H1 (cell line): ENCODE measurements around the gene CPED1. TPM values are rescaled to one million over a fixed set of nuclear protein-coding genes. Genes with fewer than 3 reads are reported as not detected.

Experiments
- CTCF ChIA-PET: fragments of 300-600 bp; sonication (Branson Sonifier 250); formaldehyde crosslinking; loops from one replicate; lab custom pipeline; 2021; ENCODE audit not compliant: partially characterized antibody; lab: Charles Lee
- POLR2A ChIA-PET: fragments of 300-600 bp; sonication (Branson Sonifier 250); formaldehyde crosslinking; loops from one replicate; lab custom pipeline; 2021; ENCODE audit warnings: inconsistent platforms; ENCODE audit not compliant: partially characterized antibody; lab: Charles Lee
- DNase-seq, 2 experiments: peaks; one replicate each; pipeline versions ENCODE4 v3.0.0 to v3.0.0-alpha.2; 2010 to 2022; ENCODE audit warnings: low spot score in 2 of 2, low read depth in 1 of 2, mixed read lengths in 1 of 2
- FAIRE-seq: peaks from 2 replicates; lab custom pipeline; 2011; peaks lifted over from hg19 to GRCh38; lab: Jason Lieb, UNC
- H2AFZ ChIP-seq: 2 replicates; pipeline ENCODE4 v1.8.1; 2012; ENCODE audit warnings: low read length, inconsistent platforms
- H2AK5ac ChIP-seq: 2 replicates; pipeline ENCODE4 v1.6.1; 2013; ENCODE audit warnings: low read depth, low read length
- H2BK120ac ChIP-seq: replicated peaks from 2 replicates; pipeline ENCODE3; 2013; ENCODE audit warnings: low read depth, low read length, inconsistent platforms
- H2BK12ac ChIP-seq: 2 replicates; pipeline ENCODE4 v1.6.1; 2013; ENCODE audit warnings: low read depth, low read length
- H2BK15ac ChIP-seq: 2 replicates; pipeline ENCODE4 v1.6.1; 2013; ENCODE audit warnings: low read length
- H2BK20ac ChIP-seq: 2 replicates; pipeline ENCODE4 v1.6.1; 2013; ENCODE audit warnings: low read length
- H2BK5ac ChIP-seq: 2 replicates; pipeline ENCODE4 v1.6.1; 2013; ENCODE audit warnings: low read depth, low read length
- H3K14ac ChIP-seq: 2 replicates; pipeline ENCODE4 v1.6.1; 2013; ENCODE audit warnings: inconsistent platforms; ENCODE audit not compliant: insufficient read length
- H3K18ac ChIP-seq: 2 replicates; pipeline ENCODE4 v1.6.1; 2013; ENCODE audit warnings: low read length; ENCODE audit errors: extremely low read depth
- H3K23ac ChIP-seq: 2 replicates; pipeline ENCODE4 v1.6.1; 2013; ENCODE audit warnings: inconsistent platforms; ENCODE audit not compliant: insufficient read length
- H3K23me2 ChIP-seq: 2 replicates; pipeline ENCODE4 v1.6.1; 2013; ENCODE audit warnings: low read depth, low read length
- H3K27ac ChIP-seq: 2 replicates; pipeline ENCODE4 v1.6.1; 2011; ENCODE audit warnings: low read depth, low read length, inconsistent platforms
- H3K27me3 ChIP-seq, 4 experiments: replicated peaks in 1 of 4; 1 replicate in 1 of 4; 2 replicates in 3 of 4; pipeline versions ENCODE4 v1.6.1 to v1.8.1; 2011 to 2013; ENCODE audit warnings: low read length in 3 of 4, mild to moderate bottlenecking in 3 of 4, inconsistent platforms in 2 of 4, mixed read lengths in 2 of 4, moderate library complexity in 1 of 4; ENCODE audit not compliant: control insufficient read depth in 3 of 4, insufficient read depth in 3 of 4; ENCODE audit errors: extremely low read depth in 1 of 4
- H3K36me3 ChIP-seq, 4 experiments: 2 replicates each; pipeline versions ENCODE4 v1.6.1 to v1.8.1; 2011 to 2013; ENCODE audit warnings: mild to moderate bottlenecking in 4 of 4, low read length in 3 of 4, moderate library complexity in 2 of 4, control low read depth in 1 of 4, inconsistent platforms in 1 of 4; ENCODE audit not compliant: insufficient read depth in 4 of 4, control insufficient read depth in 2 of 4
- H3K4ac ChIP-seq: replicated peaks from 2 replicates; pipeline ENCODE3; 2013; ENCODE audit warnings: low read length, low read depth, mixed read lengths, inconsistent platforms; ENCODE audit not compliant: insufficient read length
- H3K4me1 ChIP-seq, 4 experiments: replicated peaks in 1 of 4; 1 replicate in 1 of 4; 2 replicates in 3 of 4; pipeline versions ENCODE4 v1.6.1 to v1.8.1; 2011 to 2013; ENCODE audit warnings: low read length in 3 of 4, inconsistent platforms in 2 of 4, mixed read lengths in 1 of 4; ENCODE audit not compliant: insufficient read depth in 4 of 4, control insufficient read depth in 3 of 4
- H3K4me2 ChIP-seq, 2 experiments: 2 replicates each; pipeline versions ENCODE4 v1.6.1 to v1.8.1; 2011 to 2013; ENCODE audit warnings: low read depth in 2 of 2, low read length in 2 of 2, control low read depth in 1 of 2, inconsistent platforms in 1 of 2, mild to moderate bottlenecking in 1 of 2; ENCODE audit not compliant: insufficient read depth in 1 of 2
- H3K4me3 ChIP-seq, 4 experiments: fragments of 200-600, 300-600 bp in 1 of 4; sonication (generic), shearing (Covaris generic), sonication (Bioruptor Twin) in 1 of 4; 2 replicates each; pipeline versions ENCODE4 v1.5.1 to v1.8.1; 2011 to 2016; ENCODE audit warnings: low read length in 4 of 4, low read depth in 3 of 4, control low read depth in 2 of 4, inconsistent platforms in 2 of 4, mild to moderate bottlenecking in 2 of 4, mixed read lengths in 1 of 4, moderate library complexity in 1 of 4; ENCODE audit not compliant: insufficient read depth in 2 of 4; ENCODE audit errors: extremely low read depth in 1 of 4
- H3K56ac ChIP-seq: replicated peaks from 2 replicates; pipeline ENCODE3; 2013; ENCODE audit warnings: low read depth, mild to moderate bottlenecking, mixed read lengths, low read length, inconsistent platforms; ENCODE audit not compliant: insufficient read length
- H3K79me1 ChIP-seq: 2 replicates; pipeline ENCODE4 v1.6.1; 2013; ENCODE audit warnings: low read depth, low read length, control low read depth
- H3K79me2 ChIP-seq, 2 experiments: 2 replicates each; pipeline versions ENCODE4 v1.6.1 to v1.8.1; 2012 to 2013; ENCODE audit warnings: low read length in 2 of 2, mild to moderate bottlenecking in 2 of 2, inconsistent platforms in 1 of 2; ENCODE audit not compliant: insufficient read depth in 2 of 2, control insufficient read depth in 1 of 2
- H3K9ac ChIP-seq, 4 experiments: replicated peaks in 1 of 4; 1 replicate in 1 of 4; 2 replicates in 3 of 4; pipeline versions ENCODE4 v1.6.1 to v1.8.1; 2011 to 2013; ENCODE audit warnings: low read depth in 3 of 4, low read length in 3 of 4, control low read depth in 2 of 4, mild to moderate bottlenecking in 2 of 4, moderate library complexity in 2 of 4, inconsistent platforms in 1 of 4; ENCODE audit errors: extremely low read depth in 1 of 4
- H3K9me3 ChIP-seq, 2 experiments: 2 replicates each; pipeline versions ENCODE4 v1.6.1 to v1.8.1; 2012 to 2013; ENCODE audit warnings: mild to moderate bottlenecking in 2 of 2, moderate library complexity in 2 of 2, control low read depth in 1 of 2, inconsistent platforms in 1 of 2, low read depth in 1 of 2, low read length in 1 of 2, mixed read lengths in 1 of 2; ENCODE audit not compliant: insufficient read depth in 2 of 2
- H4K20me1 ChIP-seq, 2 experiments: replicated peaks in 1 of 2; 2 replicates each; pipeline versions ENCODE3 to v1.8.1; 2011 to 2013; ENCODE audit warnings: inconsistent platforms in 2 of 2, low read length in 2 of 2, mild to moderate bottlenecking in 1 of 2; ENCODE audit not compliant: insufficient read depth in 2 of 2, control insufficient read depth in 1 of 2
- H4K5ac ChIP-seq: 2 replicates; pipeline ENCODE4 v1.6.1; 2013; ENCODE audit warnings: low read length, low read depth, mixed read lengths, inconsistent platforms; ENCODE audit not compliant: insufficient read length
- H4K8ac ChIP-seq: 2 replicates; pipeline ENCODE4 v1.8.0; 2013; ENCODE audit warnings: mild to moderate bottlenecking, moderate library complexity, low read length, inconsistent platforms; ENCODE audit not compliant: insufficient read depth; ENCODE audit errors: extremely low read depth
- H4K91ac ChIP-seq: replicated peaks from 2 replicates; pipeline ENCODE3; 2013; ENCODE audit warnings: low read length, mixed read lengths, inconsistent platforms; ENCODE audit not compliant: insufficient read length
- BRCA1 ChIP-seq: IDR thresholded peaks from 2 replicates; pipeline ENCODE4 v1.6.1; 2012; ENCODE audit warnings: low read depth, low read length, improper control_type of control experiment
- CHD1 ChIP-seq: IDR thresholded peaks from 2 replicates; pipeline ENCODE4 v1.6.1; 2012; ENCODE audit warnings: low read depth, low read length, improper control_type of control experiment
- CHD2 ChIP-seq: IDR thresholded peaks from 2 replicates; pipeline ENCODE4 v1.6.1; 2012; ENCODE audit warnings: low read length, improper control_type of control experiment
- CTCF ChIP-seq, 3 experiments: IDR thresholded peaks; 1 replicate in 2 of 3; 2 replicates in 1 of 3; pipeline versions ENCODE4 v1.5.1 to v1.6.1; 2011; ENCODE audit warnings: low read length in 3 of 3, mild to moderate bottlenecking in 3 of 3, inconsistent platforms in 2 of 3, low read depth in 1 of 3, moderate library complexity in 1 of 3; ENCODE audit not compliant: insufficient read depth in 1 of 3; ENCODE audit errors: control extremely low read depth in 1 of 3
- E2F6 ChIP-seq: IDR thresholded peaks from 2 replicates; pipeline ENCODE4 v1.6.1; 2012; ENCODE audit warnings: inconsistent platforms
- HDAC6 ChIP-seq: IDR thresholded peaks from one replicate; pipeline ENCODE4 v1.7.1; 2012; ENCODE audit warnings: low read depth, mild to moderate bottlenecking, inconsistent platforms, low read length, moderate library complexity
- KDM5A ChIP-seq: fragments of 200-600 bp; IDR thresholded peaks from 2 replicates; pipeline ENCODE4 v1.7.1; 2012; ENCODE audit warnings: mild to moderate bottlenecking, low read length, inconsistent platforms, mixed read lengths
- NANOG ChIP-seq: IDR thresholded peaks from 2 replicates; pipeline ENCODE4 v1.6.1; 2011; ENCODE audit warnings: low read length, low read depth, mild to moderate bottlenecking, inconsistent platforms; ENCODE audit not compliant: insufficient read depth, poor library complexity, severe bottlenecking
- PHF8 ChIP-seq: fragments of 200-600 bp; sonication (generic); conservative IDR thresholded peaks from 2 replicates; pipeline ENCODE4 v1.7.1; 2012; ENCODE audit warnings: low read depth, mild to moderate bottlenecking, inconsistent platforms, low read length, moderate library complexity
- POU5F1 ChIP-seq: IDR thresholded peaks from 2 replicates; pipeline ENCODE4 v1.6.1; 2011; ENCODE audit warnings: low read depth, mild to moderate bottlenecking, low read length, moderate library complexity
- WGBS, 2 experiments: shearing (Covaris generic) in 1 of 2; methylation state at CpG; one replicate each; pipeline versions ENCODE4 v1.1.6 to v1.1.7; 2013 to 2015; ENCODE audit warnings: low lambda C conversion rate in 2 of 2, mixed read lengths in 2 of 2, inconsistent platforms in 1 of 2, low coverage in 1 of 2, missing lambda C conversion rate in 1 of 2; ENCODE audit not compliant: insufficient replicate concordance in 2 of 2, insufficient coverage in 1 of 2, insufficient read length in 1 of 2; ENCODE audit errors: extremely low coverage in 1 of 2, missing lambda C conversion rate in 1 of 2; 5-methylcytosine and 5-hydroxymethylcytosine counted together
- polyA plus RNA-seq, 7 experiments: library from polyadenylated mRNA; depleted of rRNA in 3 of 7; stranded (reverse) in 5 of 7; unstranded in 2 of 7; fragments of >200 nt in 5 of 7; fragments of 200-250 nt in 2 of 7; gene quantifications; 1 replicate in 5 of 7; 2 replicates in 1 of 7; 4 replicates in 1 of 7; pipeline versions ENCODE4 v1.2.1 to v1.2.3, GENCODE V29; 2011 to 2013; ENCODE audit warnings: missing spikeins in 2 of 7, mixed read lengths in 2 of 7
- total RNA-seq: library from RNA; stranded (reverse); fragmentation: NEBNext Ultra II Directional; extraction: Animal tissue kit (Norgen Biotek cat#: 25700); gene quantifications from 2 replicates; pipeline ENCODE4 v1.2.1, GENCODE V29; 2021

CPED1 gene
- total and polyA plus RNA-seq, 2 of the 8 experiments (the other 6 are each of a cell fraction or from before 2014, with no cell fraction given): 0.08 to 0.39 TPM

DNA sequence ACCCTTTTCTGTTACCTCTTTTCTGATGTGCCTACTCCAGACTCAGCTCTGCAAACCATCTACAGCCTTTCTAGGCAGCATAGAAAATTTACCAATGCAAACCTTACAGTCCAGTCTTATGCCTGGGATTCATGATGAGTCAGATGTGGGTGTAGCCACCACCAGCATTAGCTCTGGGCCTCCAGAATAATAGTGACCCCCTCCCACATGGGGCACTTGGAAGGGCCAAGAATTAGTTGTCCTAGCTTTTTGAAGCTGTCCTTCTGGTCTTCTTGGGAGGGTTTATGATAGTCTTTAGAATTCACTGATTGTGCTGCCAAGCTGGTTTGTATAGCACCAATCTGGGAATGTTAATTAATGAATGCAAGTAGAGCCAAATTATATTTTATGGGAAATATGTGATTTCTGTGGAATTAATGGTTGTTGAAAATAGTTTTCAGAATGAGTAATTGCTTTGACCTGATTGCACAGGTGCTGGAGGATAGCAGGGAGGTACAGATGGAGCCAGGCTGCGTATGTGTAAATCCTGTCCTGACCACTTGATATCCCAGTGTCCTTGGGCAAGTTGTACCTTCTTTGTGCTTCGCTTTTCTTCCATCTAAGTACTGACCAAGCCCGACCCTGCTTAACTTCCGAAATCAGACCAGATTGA is 94.8 kb downstream of the CPED1 start:
- 87% methylated on average over 4 of the region's 4 CpGs; no CpG with 5 or more reads in 1 of the 2 experiments for WGBS, 2 experiments
- Histone ChIP-seq H4K5ac (no peak overlapping the region), H2BK120ac (no peak overlapping the region), H3K27me3 (no peaks in the 10 kb centered on the region; a peak in 1 of 7 replicates), H3K9ac (no peak overlapping the region), H3K9me3 (no peaks in the 10 kb centered on the region), H4K91ac (no peak overlapping the region), H3K36me3 (no peaks in the 10 kb centered on the region), H3K23me2 (no peaks in the 10 kb centered on the region), H3K79me2 (no peaks in the 10 kb centered on the region), H3K18ac (no peak overlapping the region), H3K56ac (no peak overlapping the region), H2AFZ (no peak overlapping the region), H4K20me1 (no peaks in the 10 kb centered on the region), H3K79me1 (no peaks in the 10 kb centered on the region), H2BK5ac (no peak overlapping the region), H2BK15ac (no peak overlapping the region), H3K4ac (no peak overlapping the region), H2BK20ac (no peak overlapping the region), H3K4me3 (no peak overlapping the region), H4K8ac (no peak overlapping the region), H3K23ac (no peak overlapping the region), H3K14ac (no peak overlapping the region), H3K27ac (no peak overlapping the region), H3K4me1 (no peaks in the 10 kb centered on the region), H3K4me2 (no peak overlapping the region), H2BK12ac (no peak overlapping the region), H2AK5ac (no peak overlapping the region)
- FAIRE-seq: no peak
- ChIA-PET POLR2A (no interaction called here), CTCF (interaction anchor here (1.0 to 9.1 kb wide), 16 partner anchors 7 to 291 kb away, joined by 3 to 139 read pairs (median 8); partner anchors contain the start of gene CPED1)
- no peak for DNase-seq
- TF ChIP-seq NANOG: no peak
- TF ChIP-seq BRCA1: no peak
- no peak for TF ChIP-seq PHF8
- TF ChIP-seq HDAC6: no peak
- TF ChIP-seq CHD1: no peak
- no peak for TF ChIP-seq CHD2
- no peak for TF ChIP-seq POU5F1
- TF ChIP-seq E2F6: no peak
- no peak for TF ChIP-seq KDM5A
- no peak for TF ChIP-seq CTCF (IDR thresholded peaks at IDR 0.05; ENCODE audit: control extremely low read depth in 1 of 3, insufficient read depth in 1 of 3, low read depth in 1 of 3, low read length in 3 of 3)
